Neutrophil (primary cell): ENCODE measurements around the gene FERMT1.

ENCODE experiments used
- H3K27ac ChIP-seq: fragments of 200-600 bp; sonication (generic); 2 replicates; pipeline ENCODE4 v1.5.1; 2016; ENCODE audit warnings: mild to moderate bottlenecking, moderate library complexity
- H3K27me3 ChIP-seq: fragments of 200-600 bp; sonication (generic); 2 replicates; pipeline ENCODE4 v1.6.0; 2016; ENCODE audit warnings: mild to moderate bottlenecking
- H3K36me3 ChIP-seq: fragments of 200-600 bp; sonication (generic); 2 replicates; pipeline ENCODE4 v1.5.1; 2017
- H3K4me1 ChIP-seq, 2 experiments: fragments of 200-600 bp in 1 of 2; sonication (generic) in 1 of 2; 1 replicate in 1 of 2; 2 replicates in 1 of 2; pipeline versions ENCODE4 v1.5.1 to v1.6.1; 2013 to 2016; ENCODE audit warnings: low read depth in 1 of 2, low read length in 1 of 2, mild to moderate bottlenecking in 1 of 2, moderate library complexity in 1 of 2; ENCODE audit not compliant: control insufficient read depth in 1 of 2, insufficient read depth in 1 of 2
- H3K4me3 ChIP-seq, 2 experiments: fragments of 200-600 bp in 1 of 2; sonication (generic) in 1 of 2; 1 replicate in 1 of 2; 2 replicates in 1 of 2; pipeline ENCODE4 v1.5.1; 2013 to 2016; ENCODE audit warnings: low read depth in 1 of 2, low read length in 1 of 2, mild to moderate bottlenecking in 1 of 2, moderate library complexity in 1 of 2
- H3K9me3 ChIP-seq: fragments of 200-600 bp; sonication (generic); 2 replicates; pipeline ENCODE4 v1.5.1; 2016
- TF ChIP-seq, protein P1 (sequence below): fragments of 200-600 bp; sonication (generic); IDR thresholded peaks from 2 replicates; pipeline ENCODE4 v1.5.1; 2016; ENCODE audit warnings: antibody characterized with exemption

FERMT1 gene

DNA sequence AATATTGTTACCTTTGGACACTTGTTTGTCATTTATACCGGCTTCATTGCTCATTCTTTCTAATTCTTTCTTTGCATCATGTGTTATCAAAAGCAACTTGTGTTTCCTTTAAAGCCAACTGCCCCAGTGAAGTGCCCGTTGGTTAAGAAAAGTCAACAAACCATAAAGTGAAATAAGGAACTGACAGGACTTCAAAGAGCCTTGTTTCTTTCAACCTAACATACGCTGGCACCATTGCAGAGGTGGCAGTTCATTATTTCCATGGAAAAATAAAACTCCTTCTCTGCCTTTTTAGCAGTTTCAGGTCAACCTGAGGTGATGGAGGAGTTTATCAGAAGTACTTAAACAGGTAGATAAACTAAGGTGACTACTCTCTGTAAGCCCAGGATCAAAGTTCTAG lies 28.8 kb downstream of the FERMT1 start:
- TF ChIP-seq, protein P1, sequence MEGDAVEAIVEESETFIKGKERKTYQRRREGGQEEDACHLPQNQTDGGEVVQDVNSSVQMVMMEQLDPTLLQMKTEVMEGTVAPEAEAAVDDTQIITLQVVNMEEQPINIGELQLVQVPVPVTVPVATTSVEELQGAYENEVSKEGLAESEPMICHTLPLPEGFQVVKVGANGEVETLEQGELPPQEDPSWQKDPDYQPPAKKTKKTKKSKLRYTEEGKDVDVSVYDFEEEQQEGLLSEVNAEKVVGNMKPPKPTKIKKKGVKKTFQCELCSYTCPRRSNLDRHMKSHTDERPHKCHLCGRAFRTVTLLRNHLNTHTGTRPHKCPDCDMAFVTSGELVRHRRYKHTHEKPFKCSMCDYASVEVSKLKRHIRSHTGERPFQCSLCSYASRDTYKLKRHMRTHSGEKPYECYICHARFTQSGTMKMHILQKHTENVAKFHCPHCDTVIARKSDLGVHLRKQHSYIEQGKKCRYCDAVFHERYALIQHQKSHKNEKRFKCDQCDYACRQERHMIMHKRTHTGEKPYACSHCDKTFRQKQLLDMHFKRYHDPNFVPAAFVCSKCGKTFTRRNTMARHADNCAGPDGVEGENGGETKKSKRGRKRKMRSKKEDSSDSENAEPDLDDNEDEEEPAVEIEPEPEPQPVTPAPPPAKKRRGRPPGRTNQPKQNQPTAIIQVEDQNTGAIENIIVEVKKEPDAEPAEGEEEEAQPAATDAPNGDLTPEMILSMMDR = no peak
- H3K27ac ChIP-seq = no peak overlapping the region
- H3K4me1 ChIP-seq = no peaks in the 10 kb centered on the region
- H3K4me3 ChIP-seq = no peak overlapping the region
- no peaks in the 10 kb centered on the region for H3K36me3 ChIP-seq
- no peaks in the 10 kb centered on the region for H3K9me3 ChIP-seq
- H3K27me3 ChIP-seq = no peaks in the 10 kb centered on the region

DNA sequence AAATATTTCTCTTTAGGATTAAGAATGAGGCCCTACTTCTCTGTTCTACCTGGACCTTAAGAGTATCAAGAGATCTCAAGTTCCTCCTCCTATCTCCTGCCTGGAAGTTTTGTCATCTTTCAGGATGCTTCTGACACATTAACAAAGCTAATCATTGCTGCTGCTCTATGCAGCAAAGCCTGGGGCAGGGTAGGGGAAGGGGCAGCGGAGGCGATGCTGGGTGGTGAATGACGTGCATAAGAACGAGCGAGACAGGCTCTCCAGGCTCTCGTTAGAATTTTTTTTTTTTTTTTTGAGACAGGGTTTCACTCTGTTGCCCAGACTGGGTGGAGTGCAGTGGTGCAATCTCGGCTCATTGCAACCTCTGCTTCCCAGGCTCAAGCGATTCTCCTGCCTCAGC lies 31.2 kb downstream of the FERMT1 start:
- H3K27ac ChIP-seq = no peak overlapping the region
- H3K9me3 ChIP-seq = no peaks in the 10 kb centered on the region
- TF ChIP-seq, protein P1 = no peak
- no peaks in the 10 kb centered on the region for H3K4me1 ChIP-seq
- H3K4me3 ChIP-seq = no peak overlapping the region
- no peaks in the 10 kb centered on the region for H3K27me3 ChIP-seq
- H3K36me3 ChIP-seq = no peaks in the 10 kb centered on the region

DNA sequence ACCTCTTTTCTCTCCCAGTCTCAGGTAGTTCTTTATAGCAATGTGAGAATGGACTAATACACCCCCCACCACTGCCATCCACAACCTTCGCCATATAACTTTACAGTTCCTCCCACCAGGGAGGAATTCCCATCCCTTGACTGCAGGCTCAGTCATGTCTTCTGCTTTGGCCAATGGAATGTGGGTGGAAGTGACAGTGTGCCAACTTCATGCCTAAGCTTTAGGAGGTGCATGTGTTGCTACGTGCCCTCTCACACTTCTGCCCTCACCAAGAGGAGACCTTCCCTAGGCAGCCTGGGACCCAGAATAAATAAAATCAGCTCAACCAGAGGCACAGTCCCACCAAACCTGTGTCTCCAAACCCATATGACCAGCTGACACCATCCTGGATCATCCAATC lies 36.0 kb downstream of the FERMT1 start:
- Histone ChIP-seq H3K36me3 (no peaks in the 10 kb centered on the region), H3K9me3 (no peaks in the 10 kb centered on the region), H3K4me3 (no peak overlapping the region), H3K27ac (no peak overlapping the region), H3K4me1 (no peaks in the 10 kb centered on the region), H3K27me3 (no peaks in the 10 kb centered on the region)
- TF ChIP-seq, protein P1 = no peak

DNA sequence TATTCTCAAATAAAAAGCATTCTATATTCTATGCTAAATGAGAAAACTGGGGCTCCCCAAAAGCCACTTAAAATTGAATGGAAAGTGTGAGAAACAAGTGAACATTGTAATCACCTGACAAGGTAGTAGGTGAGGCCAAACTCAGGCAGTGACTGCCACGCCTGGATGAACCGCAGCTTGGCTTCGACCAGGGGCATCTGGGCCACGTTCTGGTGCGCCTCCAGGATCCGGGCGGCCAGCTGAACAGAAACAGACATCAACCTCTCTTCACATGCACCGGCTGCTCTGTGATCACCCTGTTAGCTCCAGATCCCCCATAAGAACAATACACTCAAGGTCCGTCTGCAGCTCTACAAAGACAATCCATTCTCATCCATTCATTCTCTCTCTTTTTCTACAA lies 38.9 kb downstream of the FERMT1 start:
- TF ChIP-seq, protein P1 = no peak
- no peaks in the 10 kb centered on the region for H3K36me3 ChIP-seq
- H3K4me3 ChIP-seq = no peak overlapping the region
- no peaks in the 10 kb centered on the region for H3K9me3 ChIP-seq
- no peaks in the 10 kb centered on the region for H3K4me1 ChIP-seq
- no peak overlapping the region for H3K27ac ChIP-seq
- H3K27me3 ChIP-seq = no peaks in the 10 kb centered on the region

DNA sequence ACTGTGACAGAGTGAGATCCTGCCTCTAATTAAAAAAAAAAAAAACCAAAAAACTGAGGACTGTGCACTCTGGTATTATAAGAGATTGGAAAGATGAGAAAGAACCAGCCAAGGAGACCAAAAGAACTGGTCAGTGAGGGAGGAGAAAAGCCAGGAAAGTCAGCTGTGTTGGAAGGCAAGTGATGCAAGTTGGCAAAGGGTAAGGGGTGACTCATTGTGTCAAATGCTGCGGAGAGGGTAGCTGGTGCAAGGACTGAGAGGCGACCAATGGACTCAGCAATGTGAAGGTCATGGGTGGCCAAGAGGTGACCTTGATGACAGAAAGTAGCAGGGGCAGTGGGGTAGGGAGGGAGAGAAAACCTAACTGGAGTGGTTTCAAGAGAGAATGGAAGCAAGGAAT lies 41.6 kb downstream of the FERMT1 start:
- Histone ChIP-seq H3K4me3 (no peak overlapping the region), H3K4me1 (no peaks in the 10 kb centered on the region), H3K27ac (no peak overlapping the region), H3K27me3 (no peaks in the 10 kb centered on the region), H3K36me3 (no peaks in the 10 kb centered on the region), H3K9me3 (no peaks in the 10 kb centered on the region)
- TF ChIP-seq, protein P1 = no peak

DNA sequence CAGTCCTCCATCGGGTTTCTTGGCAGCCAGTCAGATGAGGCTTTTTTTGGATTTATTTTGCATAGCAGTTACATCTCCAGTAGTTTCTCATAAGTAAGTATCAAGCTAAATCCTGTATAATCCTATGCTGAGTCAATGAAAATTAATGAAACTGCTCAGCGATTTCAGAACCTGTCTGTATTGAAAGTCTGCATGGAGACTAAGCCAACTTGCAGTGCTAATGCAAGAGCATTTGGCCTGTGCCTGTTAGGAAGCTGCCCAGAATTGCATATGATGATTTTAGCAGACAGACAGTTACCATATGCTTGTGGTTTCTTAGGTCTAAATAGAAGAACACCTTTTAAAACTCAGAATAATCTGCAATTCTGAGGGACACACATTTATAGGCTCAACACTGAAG lies 43.8 kb downstream of the FERMT1 start:
- no peak overlapping the region for H3K4me3 ChIP-seq
- TF ChIP-seq, protein P1 = no peak
- no peaks in the 10 kb centered on the region for H3K36me3 ChIP-seq
- no peak overlapping the region for H3K27ac ChIP-seq
- H3K4me1 ChIP-seq = no peaks in the 10 kb centered on the region
- no peaks in the 10 kb centered on the region for H3K27me3 ChIP-seq
- H3K9me3 ChIP-seq = no peaks in the 10 kb centered on the region
